ENCODE measurements around the gene NDUFB4. TPM values are rescaled to one million over a fixed set of nuclear protein-coding genes. Genes with fewer than 3 reads are reported as not detected.
A peak's percentile ranks its signal among the peaks of the same experiment; 100 is the strongest.

The NDUFB4 gene
- total RNA-seq = 21.3 and 52.5 TPM in 2 replicates

DNA sequence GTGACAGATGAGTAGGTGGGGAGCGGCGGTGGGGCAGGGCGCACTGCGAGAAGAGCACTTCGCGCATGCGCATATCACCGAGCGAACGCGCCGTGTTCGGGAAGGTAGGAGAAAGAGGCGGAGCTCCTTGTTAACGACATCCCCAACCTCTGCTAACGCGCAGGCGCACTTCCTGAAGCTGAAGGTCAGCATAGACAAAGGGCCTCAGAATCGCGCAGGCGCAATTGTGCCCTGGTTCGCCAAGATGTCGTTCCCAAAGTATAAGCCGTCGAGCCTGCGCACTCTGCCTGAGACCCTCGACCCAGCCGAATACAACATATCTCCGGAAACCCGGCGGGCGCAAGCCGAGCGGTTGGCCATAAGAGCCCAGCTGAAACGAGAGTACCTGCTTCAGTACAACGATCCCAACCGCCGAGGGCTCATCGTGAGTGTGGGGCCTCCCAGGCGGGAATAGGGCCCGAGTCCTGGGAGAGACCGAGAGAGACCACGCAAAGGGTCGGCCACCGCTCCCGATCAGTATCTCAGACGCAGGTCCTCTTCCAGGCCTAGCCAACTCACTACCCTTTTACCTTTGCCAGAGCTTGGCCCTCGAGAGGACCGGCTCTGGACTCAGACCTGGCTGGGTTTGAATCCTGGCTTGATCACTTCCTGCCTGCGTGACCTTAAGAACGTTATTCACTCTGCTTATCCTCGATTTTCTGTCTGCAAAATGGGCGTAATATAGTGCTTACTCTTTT, at the start of gene NDUFB4:
Gene NDUFB4 (plus strand): TSS at position 221 of the 737 bp plus-strand sequence. CDS start 24 bp downstream, at position 245.
- DNase-seq = peak; percentile 99

DNA sequence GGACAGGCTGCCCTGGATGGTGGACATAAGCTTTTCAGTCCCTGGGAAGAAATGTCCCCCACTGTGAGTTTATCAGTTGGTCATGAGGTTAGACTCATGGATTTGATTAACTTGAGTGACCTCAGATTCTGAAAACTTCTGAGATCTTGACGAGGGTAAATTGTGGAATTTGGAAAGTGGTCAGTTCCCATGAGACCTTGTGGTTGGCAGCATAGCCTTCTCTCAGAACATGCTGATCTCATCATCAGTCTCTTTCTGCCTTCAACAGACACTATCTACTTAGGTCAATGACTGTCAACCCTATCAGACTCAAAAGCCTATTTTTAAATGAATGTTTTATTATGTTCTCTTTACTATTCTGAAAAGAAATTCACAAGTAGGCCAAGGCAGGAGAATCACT, 45.6 kb upstream of the NDUFB4 start:
- DNase-seq = no peak

DNA sequence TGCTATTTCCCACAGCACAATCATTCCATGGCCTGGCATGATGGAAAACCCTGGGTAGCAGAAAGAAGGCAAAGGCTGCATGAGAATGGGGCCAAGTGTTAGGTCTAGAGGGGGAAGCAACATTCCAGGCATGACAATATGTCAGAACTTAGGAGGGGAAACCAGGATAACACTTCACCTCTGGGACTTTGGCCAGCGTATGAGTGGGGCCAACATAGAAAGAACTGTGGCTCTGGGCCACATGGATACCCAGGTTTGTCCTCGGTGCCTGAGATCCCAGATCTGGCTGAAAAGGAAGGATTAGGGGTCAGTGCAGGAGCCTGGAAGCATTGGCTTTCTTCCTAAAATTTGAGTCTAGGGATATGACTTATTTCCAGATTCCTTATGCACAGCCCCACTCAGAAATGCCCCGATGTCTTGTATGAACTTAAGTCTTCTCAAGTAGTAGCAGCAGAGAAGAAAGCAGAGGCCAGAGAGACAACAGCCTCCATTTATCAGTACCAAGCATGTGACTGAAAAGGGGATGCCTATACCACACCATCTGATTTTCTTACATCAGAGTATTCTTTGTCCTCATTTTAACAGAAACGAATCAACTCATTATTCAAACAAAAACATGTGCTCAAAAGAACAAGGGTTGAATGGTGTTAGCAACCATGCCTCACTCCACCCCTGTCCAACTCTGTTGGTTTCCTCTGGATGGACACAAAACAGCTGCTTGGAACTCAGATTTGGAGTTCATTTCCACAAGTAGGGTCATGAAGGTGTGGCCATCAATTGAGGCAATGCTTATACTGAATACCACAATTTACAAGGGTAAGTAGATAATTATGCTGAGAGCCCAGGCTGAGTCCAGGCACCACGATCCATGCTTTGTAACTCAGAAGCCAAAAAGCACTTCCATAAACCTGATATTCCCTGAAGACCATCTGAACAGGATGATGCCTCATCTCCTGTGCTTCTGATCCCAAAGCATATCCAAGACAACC, 43.7 kb upstream of the NDUFB4 start:
- DNase-seq = no peak

DNA sequence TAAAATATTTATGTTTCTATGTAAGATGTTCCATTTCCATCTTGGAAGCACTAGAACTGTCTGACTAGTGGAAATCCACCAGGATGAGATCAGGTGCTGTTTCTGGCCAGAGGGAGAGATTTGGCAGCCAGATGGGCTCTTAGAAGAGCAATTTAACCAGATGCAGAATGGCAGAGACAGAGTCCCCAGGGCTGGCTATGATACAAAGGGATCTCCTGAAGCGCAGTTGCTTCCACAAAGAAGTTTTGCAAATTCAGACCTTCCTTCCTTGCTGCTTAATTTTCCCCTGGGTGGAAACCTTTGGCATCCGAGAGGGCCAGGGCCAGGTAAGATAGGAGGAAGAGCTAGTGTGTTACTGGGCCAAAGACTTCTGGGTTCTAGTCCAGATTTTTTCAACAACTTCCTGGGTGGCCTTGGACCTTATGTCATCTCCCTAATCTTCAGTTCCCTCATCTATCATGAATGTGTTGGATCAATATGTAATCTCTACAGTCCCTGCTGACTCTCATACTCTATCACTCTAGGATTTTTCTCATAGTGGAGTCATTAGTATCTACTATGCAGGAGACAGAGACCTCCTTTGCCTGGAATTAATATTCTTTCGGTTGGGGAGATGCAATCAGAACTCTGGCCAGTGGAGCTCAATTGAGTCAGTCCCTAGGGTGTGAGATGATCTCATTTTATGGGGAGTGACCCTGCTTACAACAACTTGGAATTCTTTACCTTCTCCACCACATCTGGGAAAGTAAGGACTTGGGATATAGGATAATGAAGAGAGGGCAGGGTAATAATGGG, 41.1 kb upstream of the NDUFB4 start:
- DNase-seq = no peak

DNA sequence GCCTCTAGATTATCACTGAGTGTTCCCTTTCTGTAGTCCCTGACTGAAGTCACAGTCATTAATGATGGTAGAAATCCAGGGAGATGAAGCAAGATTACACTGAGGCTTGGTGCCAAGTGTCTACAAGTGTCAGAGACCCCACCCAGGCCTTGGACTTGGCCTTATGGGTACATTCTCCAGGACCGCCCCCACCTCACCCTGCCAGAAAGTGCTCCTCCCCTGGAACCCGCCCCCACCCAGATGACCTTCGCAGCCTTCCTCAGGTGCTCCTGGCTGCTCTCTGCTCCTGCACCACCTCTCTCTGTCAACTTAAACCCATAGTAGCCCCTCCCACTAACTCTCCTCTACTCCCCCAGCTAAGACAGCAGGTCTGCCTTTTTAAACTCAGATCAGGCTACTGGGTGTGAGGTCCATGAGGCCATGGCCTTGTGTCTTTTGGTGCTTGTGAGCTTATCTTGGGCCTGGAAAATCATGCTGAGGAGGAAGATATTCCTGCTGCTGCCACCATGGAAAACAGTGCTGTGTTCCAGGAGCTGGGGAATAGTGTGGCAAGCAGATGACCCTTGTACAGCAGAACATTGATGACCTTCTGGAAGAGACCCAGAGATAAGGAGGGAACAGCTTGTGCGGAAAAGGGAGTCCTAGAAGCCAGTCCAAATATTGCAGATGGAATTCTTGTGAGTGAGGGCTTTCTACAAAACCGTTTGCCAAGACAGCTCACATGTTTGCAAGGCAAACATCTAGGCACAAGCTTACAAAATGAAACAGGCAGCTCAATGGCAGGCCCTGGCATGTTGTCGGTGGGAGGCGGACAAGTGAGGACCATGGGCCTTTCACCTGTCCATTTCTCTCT, 40.3 kb upstream of the NDUFB4 start:
- no peak for DNase-seq

DNA sequence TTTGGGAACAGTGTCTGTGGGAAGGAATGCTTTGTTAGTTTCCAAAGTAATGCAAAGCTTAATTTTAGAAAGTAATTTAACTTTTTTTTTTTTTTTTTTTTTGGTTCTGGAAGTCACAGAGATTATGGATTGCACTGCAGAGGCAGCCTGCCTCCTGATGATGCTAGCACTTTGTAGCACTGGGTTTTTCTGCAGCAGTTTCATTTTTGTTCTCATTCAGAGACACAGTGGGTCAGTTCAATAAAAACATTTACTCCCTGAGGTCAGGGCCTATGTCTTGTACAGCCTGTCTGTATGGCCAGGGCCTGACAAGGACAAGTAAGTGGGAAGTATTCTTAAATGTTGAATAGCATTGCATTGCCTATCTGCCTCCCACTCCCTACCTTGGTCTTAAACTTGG, 39.0 kb upstream of the NDUFB4 start:
- DNase-seq = no peak

DNA sequence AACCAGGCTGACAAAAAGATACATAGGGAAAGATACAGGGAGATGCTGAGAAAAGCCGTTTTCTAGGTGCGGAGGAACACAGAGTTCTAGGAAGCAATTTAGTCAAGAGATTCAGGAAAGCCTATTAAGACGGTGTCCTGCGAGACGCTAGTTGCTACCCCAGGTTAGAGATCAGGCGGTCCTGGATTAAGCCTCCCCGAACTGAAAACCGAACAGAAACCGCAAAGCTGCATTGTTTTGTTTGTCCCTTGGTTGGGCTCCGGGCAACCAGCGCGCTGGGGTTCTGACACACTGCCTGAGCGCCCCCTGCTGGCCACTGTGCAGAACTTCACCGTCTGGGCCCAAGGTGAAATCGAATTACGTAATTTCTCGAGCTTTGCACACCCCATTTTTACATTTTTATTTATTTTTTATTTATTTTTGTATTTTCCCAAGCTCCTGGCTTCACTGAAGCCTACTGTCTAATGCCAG, 37.3 kb upstream of the NDUFB4 start:
- DNase-seq = peak; percentile 93

DNA sequence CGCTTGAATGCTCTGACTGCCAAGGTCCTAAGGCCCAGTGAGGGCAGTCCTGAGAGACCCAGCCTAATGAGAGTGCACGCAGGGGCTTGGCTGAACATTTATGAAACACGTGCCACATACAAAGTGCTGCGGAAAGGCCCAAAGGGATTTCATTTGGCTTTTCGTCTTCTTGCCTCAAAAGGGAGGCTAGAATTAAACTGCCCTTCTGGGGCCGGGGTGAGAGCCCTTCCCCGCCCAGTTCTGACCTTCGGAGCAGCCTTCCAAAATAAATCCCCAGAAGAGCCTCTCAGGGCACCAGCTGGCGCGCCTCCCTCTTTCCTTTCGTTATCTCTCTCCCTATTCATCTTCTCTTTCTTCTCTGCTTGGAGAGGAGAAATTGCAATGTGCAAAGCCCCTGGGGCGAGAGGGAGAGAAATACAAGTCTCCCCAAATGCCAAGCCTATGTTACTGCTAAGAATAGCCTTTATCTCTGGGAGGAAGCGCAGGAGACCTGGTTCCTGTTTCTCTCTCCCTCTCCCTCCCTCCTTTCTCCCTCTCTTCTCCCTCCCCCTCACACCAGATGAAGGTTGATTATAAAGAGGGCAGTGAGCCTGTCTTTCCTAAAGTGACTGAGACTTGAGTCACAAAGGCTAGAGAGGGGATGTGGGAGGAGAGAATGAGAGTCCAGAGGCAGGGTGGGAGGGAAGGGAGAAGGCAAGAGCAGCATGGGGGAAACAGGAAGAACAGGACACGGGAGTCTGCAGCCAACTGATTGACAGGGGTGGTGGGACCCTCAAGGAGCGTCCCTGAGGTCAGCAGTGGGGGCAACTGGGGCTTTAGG, 36.7 kb upstream of the NDUFB4 start:
- peak; percentile 56 for DNase-seq

DNA sequence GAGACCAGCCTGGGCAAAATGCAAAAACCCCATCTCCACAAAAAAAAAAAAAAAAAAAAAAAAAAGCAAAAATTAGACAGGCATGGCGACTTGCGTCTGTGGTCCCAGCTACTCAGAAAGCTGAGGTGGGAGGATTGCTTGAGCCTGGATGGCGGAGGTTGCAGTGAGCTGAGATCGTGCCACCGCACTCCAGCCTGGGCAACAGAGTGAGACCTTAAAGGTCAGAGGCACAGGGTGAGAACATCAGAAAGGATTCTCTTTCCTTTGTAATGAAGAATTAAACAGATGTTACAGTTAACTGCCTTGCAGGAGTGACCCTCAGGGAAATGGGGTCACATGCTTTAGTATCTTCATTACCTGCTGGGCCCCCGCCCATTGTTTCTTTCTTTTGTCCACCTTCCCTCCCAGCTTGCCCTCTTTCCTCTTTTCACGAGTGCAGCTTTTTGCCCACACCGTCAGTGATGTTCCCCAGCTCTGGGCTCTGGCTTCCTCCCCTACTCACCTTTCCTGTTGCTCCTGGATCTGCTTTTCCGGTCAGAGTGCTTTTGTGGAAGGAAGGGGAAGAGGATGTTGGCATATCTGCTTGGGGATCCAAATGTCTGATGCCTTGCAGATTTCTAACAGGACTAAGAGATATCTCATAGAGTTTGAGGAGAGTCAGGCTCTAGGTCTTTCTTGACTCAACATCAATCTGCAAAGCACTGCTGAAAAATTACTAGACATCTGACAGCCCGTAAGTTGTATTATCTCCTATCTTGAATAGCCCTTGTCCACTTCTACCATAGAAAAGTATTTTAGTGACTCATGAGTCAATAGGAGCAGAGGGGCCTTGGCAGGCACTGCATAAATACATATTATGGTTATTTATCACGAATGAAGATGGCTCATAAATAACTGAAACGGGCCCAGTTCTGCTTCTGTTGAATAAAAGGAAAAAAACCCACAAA, 35.6 kb upstream of the NDUFB4 start:
- DNase-seq = peak; percentile 42

DNA sequence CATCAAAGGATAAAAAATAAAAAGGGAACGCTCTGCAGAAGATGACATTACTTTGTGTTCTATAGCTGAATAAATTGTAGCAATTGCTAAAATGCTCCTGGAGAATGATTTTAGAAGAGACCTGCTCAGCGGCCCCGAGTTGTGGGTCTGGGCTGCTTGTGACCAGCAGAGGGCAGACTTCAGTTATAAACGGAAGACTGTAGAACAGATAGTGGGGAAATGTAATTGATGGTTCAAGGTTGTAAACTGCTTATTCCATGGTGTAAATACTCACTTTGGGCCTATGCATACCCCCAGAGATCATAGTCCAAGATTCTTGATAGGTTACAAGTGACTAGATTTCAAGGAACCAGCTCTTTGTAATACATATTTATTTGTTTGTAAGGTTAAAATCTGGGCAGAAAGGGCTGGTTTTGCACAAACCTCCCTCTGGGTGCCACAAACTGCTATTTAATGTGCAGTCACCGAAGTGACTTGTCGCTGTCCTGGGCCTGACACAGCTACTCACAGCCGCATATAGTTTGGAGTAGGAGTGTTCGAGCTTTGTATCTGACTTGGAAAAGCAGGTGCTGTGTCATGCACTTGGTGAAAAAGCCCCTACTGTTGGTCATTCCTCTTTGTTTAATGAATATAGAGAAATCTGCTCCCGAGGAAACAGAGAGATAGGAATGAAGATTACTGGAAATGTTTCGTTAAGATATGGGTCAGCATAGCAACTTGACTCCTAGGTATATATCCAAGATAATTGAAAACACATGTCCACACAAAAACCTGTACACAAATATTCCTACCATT, 34.7 kb upstream of the NDUFB4 start:
- peak; percentile 86 for DNase-seq

DNA sequence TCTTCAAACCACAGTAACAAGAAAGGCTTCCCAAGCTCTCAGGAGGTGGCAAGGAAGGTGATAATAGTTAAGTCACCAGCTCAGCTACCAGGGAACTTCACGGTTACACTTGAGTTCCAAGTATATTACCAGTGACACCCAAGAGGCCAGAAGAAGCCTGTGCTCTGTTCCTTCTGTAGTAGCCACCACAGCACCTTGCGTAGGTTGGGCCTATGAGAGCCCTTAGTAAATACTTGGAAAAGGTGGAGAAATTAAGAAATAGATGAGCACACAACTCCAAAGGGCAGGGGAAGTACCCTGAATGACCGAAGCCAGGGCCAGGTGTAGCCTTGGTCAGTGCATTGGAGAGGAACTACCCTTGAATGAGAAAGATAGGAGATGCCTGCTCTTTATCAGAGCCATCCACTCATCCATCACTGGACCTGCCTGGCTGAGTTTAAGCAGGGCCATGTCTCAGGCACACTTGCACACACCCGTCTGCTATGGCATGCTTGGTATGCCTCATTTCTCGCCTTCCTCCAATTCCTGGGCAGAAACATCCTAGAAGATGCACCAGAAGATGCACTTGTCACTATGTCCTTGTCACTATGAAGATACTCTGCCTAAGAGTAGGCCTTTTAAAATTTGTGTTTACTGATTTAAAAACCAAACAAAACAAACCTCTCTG, 32.6 kb upstream of the NDUFB4 start:
- no peak for DNase-seq

DNA sequence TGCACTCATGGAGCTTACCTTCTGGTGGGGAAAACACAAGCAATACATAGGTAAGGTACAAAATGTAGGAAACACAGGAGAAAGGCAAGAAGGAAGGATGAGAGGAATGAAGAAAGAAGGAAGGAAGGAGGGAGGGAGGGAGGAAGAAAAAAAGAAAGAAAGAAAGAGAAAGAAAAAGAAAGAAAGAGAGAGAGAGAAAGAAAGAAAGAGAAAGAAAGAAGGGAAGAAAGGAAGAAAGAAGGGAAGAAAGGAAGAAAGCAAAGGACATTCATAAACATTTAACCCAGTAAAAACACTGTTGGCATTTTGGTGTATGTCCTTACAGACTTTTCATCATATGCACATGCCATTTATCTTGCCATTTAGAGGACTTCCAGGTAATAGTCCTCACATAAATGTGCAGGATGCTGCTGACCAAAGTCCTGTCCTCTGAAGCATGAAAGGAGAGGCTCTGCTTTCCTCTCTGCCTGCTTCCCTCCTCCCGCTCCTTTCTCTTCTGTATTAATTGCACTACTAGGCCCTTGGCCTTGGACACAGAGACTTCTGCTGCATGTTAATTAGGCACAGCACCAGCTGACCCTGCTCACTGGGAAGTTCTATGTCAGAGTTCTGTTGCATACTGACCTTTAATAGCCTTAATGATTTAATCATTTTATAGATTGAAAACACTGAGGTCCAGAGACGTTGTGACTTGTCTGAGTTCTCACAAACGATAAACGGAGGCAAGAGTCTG, 29.7 kb upstream of the NDUFB4 start:
- DNase-seq = no peak

DNA sequence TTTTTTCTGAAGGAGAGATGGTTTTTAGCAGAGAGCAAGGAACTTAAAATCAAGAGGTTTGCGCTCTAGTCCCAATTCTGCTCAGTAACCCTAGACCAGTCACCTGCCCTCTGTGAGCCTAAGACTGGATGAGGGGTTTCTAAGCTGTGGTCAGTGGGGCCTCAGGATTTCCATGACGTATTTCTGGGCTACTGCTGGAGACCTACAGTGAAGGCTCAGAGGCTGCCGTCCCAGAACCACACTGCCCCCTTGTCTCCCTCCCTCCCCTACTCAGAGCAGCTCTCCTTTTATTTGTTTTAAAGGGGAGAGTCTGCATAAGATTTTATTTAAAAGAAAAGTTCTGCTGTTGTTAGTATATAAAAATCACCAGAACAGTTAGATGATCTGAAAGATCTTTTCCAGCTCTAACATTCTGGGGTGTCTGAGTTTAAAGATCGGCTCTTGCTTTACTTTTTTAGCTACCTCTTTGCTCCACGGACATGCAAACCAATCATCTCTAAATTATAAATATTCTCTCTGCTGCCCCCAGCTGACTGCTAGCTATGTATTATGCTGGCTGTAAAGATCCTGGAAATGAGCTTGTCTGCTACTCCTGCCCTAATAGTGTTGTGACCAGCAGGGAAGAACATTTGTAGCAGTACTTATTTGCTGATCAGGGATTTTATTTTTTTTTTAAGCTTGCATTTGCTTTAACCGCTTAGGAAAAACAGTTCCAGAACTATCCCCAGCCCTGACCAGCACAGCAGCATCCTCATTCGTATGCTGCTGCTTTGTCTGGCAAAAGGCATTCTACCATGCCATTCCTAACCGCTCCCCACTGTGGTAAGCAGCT, 28.6 kb upstream of the NDUFB4 start:
- peak; percentile 65 for DNase-seq

DNA sequence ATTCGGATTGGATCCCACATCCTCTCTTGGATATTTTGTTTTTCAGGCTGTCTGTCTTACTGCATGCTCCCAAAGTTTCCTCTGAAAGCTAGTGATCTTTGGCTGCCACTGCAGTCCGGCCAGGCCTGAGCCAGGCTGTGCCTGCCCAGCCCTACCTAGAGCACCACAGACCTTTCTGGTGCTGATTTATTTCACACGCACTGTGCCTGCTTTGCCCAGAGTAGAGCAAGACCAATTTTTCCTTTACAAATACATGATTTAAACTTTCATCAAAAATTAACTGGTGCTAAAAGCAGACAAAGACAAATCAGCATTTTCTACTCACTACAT, 28.0 kb upstream of the NDUFB4 start:
- DNase-seq = no peak

DNA sequence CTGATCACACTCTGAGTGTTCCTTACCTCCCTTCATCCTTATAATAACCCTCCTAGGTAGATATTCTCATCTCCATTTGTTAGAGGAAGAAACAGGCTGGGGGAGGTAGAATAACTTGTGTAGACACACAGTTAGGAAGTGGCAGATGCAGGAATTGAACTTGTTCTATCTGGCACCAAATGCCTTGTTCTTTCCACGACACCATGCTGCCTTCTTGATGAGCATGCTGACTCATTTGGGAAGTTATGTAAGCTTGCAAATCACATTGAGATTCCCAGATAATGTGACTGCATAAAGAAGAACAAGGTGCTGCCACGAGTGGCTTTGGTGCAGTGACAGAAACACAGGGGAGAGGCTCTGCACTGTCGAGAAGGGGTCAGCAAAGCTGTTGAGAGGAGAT, 27.5 kb upstream of the NDUFB4 start:
- DNase-seq = peak; percentile 27

DNA sequence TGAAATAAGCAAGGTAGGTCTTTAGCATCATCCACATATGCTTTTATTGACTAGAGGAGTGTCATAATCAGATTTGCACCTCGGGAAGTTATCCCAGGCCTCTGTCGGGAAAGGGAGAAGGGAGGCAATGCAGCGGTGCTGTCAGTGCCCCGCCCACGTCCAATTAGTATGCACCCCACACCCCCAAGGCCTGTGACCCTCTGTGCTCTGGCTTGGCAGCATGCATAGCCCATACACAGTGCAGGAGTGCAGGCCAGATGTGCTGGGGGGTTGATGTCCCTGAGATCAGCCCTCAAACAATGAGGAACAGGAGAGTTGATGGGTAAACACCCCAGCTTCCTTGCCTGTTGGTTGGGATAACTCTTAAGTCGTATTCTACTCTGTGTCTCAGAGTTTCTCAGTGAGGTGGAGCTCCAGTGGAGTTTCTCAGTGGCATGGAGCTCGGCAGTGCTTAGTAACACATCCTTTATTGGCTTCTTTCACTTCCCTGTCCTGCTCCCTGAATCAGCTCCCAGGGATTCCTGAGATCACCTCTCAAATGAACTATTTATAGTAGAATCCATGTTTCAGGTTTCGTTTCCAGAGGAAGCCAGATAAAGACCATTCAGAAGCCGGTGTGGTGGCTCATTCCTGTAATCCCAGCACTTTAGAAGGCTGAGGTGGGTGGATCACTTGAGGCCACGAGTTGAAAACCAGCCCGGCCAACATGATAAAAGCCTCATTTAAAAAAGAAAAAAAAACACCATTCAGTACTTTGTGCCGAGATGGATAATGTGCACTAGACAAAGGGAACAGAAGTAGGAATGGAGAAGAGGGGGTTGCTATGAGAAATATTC, 26.7 kb upstream of the NDUFB4 start:
- peak; percentile 27 for DNase-seq
